Measurements from ENCODE around the gene MNAT1.

GRCh38 chr14:60760209-60760608, 25.6 kb downstream of the MNAT1 start:
- TF ChIP-seq, protein P1, sequence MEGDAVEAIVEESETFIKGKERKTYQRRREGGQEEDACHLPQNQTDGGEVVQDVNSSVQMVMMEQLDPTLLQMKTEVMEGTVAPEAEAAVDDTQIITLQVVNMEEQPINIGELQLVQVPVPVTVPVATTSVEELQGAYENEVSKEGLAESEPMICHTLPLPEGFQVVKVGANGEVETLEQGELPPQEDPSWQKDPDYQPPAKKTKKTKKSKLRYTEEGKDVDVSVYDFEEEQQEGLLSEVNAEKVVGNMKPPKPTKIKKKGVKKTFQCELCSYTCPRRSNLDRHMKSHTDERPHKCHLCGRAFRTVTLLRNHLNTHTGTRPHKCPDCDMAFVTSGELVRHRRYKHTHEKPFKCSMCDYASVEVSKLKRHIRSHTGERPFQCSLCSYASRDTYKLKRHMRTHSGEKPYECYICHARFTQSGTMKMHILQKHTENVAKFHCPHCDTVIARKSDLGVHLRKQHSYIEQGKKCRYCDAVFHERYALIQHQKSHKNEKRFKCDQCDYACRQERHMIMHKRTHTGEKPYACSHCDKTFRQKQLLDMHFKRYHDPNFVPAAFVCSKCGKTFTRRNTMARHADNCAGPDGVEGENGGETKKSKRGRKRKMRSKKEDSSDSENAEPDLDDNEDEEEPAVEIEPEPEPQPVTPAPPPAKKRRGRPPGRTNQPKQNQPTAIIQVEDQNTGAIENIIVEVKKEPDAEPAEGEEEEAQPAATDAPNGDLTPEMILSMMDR (IDR thresholded peaks at IDR 0.05; ENCODE audit: low read depth, low read length, poor library complexity, severe bottlenecking) = no peak
- TF ChIP-seq EZH2phosphoT487 (IDR thresholded peaks at IDR 0.05; ENCODE audit: borderline replicate concordance, low read length) = no peak
